Mucosa of descending colon (tissue), 3 donors: ENCODE data around the gene AFAP1L1. TPM values are rescaled to one million over a fixed set of nuclear protein-coding genes. Genes with fewer than 3 reads are reported as not detected.

Experiments used
- ATAC-seq: fragments of 200-7000 bp; cut with Tn5 transposase; one replicate; pipeline ENCODE4 v1.9.1; 2020; ENCODE audit warnings: mild to moderate bottlenecking, moderate library complexity
- DNase-seq, 3 donors: peaks; one replicate each; pipeline ENCODE4 v3.0.0-alpha.2; 2020
- H3K36me3 ChIP-seq: fragments of 200-600 bp; one replicate; pipeline ENCODE4 v1.8.0; 2021; ENCODE audit warnings: low read depth, mild to moderate bottlenecking
- H3K4me1 ChIP-seq: fragments of 200-600 bp; one replicate; pipeline ENCODE4 v1.8.0; 2021; ENCODE audit warnings: low read depth, mild to moderate bottlenecking
- H3K4me3 ChIP-seq: fragments of 200-600 bp; one replicate; pipeline ENCODE4 v1.8.0; 2021; ENCODE audit warnings: mild to moderate bottlenecking
- H3K9me3 ChIP-seq: fragments of 200-600 bp; one replicate; pipeline ENCODE4 v1.8.0; 2021; ENCODE audit warnings: mild to moderate bottlenecking
- CTCF ChIP-seq: fragments of 200-600 bp; IDR thresholded peaks from one replicate; pipeline ENCODE4 v1.8.0; 2022; ENCODE audit warnings: antibody characterized with exemption, mild to moderate bottlenecking
- intact Hi-C, 2 donors: fragments of 100-400 bp; cut with DNase I in 1 of 2; cut with micrococcal nuclease in 1 of 2; formaldehyde crosslinking; loops; one replicate each; pipeline versions ENCODE4 v1.11.0 to v1.11.1; 2022; cut with DNase I, micrococcal nuclease
- total RNA-seq, 3 donors: library from RNA; stranded (reverse); fragmentation: NEBNext Ultra II Directional in 2 of 3; extraction: Animal tissue kit (Norgen Biotek cat#: 25700) in 2 of 3; gene quantifications; one replicate each; pipeline versions ENCODE4 v1.2.1 to v1.2.4, GENCODE V29; 2021 to 2023
- donor health status: DM: no; HTN: no; CAD: no; lungs with moderate emphysema.
- donor health status: DM: no; HTN: no; CAD: no.
- donor health status: DM: no; HTN: yes; CAD: no.

Gene AFAP1L1
- total RNA-seq, 3 donors from 2014 or later, result 1.5 to 7.3 (median 1.9) TPM

- no peak for TF ChIP-seq CTCF
- H3K36me3 ChIP-seq, result no peaks in the 10 kb centered on the region
- no peaks in the 10 kb centered on the region for H3K4me1 ChIP-seq
- H3K4me3 ChIP-seq, result no peak overlapping the region
- intact Hi-C loops, result no loop called here
- ATAC-seq (no peak), DNase-seq (no peak)
- no peaks in the 10 kb centered on the region for H3K9me3 ChIP-seq
Observed at GRCh38 chr5:149285153-149285552, 13.5 kb downstream of the AFAP1L1 start.

- intact Hi-C loops, result no loop called here
- no peak for TF ChIP-seq CTCF
- H3K36me3 ChIP-seq, result no peaks in the 10 kb centered on the region
- ATAC-seq (no peak), DNase-seq (no peak)
- H3K4me1 ChIP-seq, result no peaks in the 10 kb centered on the region
- H3K4me3 ChIP-seq, result no peak overlapping the region
- no peaks in the 10 kb centered on the region for H3K9me3 ChIP-seq
Observed at GRCh38 chr5:149288436-149288835, 16.8 kb downstream of the AFAP1L1 start.

- Histone ChIP-seq H3K36me3 (no peaks in the 10 kb centered on the region), H3K9me3 (no peaks in the 10 kb centered on the region), H3K4me1 (no peaks in the 10 kb centered on the region), H3K4me3 (no peak overlapping the region)
- no peak for ATAC-seq
- intact Hi-C loops, result no loop called here
- DNase-seq, result no peak
- no peak for TF ChIP-seq CTCF
Observed at GRCh38 chr5:149289301-149289700, 17.6 kb downstream of the AFAP1L1 start.

GRCh38 chr5:149294872-149295829 is 23.5 kb downstream of the AFAP1L1 start:
- DNase-seq, result no peak
- Histone ChIP-seq H3K4me1 (no peaks in the 10 kb centered on the region), H3K36me3 (no peaks in the 10 kb centered on the region), H3K9me3 (no peaks in the 10 kb centered on the region), H3K4me3 (no peak overlapping the region)
- intact Hi-C loops, result no loop called here
- TF ChIP-seq CTCF, result no peak
- ATAC-seq, result no peak

GRCh38 chr5:149297340-149298025 is 25.8 kb downstream of the AFAP1L1 start:
- no peak for DNase-seq
- Histone ChIP-seq H3K4me3 (no peak overlapping the region), H3K36me3 (no peaks in the 10 kb centered on the region), H3K4me1 (no peaks in the 10 kb centered on the region), H3K9me3 (no peaks in the 10 kb centered on the region)
- intact Hi-C loops, result no loop called here
- ATAC-seq, result no peak
- no peak for TF ChIP-seq CTCF
